Right lobe of liver (tissue), 4 donors: ENCODE data around the gene ZIC1.

Experiments used
- CTCF ChIP-seq, 4 donors: fragments of 200-600 bp in 3 of 4; fragments of 450-650 bp in 1 of 4; IDR thresholded peaks; one replicate each; pipeline versions ENCODE4 v1.5.1 to v1.8.0; 2016 to 2022; ENCODE audit warnings: antibody characterized with exemption in 4 of 4, mild to moderate bottlenecking in 2 of 4
- POLR2A ChIP-seq: fragments of 450-650 bp; IDR thresholded peaks from one replicate; pipeline ENCODE4 v1.6.1; 2017; ENCODE audit warnings: antibody characterized with exemption, mild to moderate bottlenecking
- donor health status: DM: no; HTN: no; CAD: no.
- donor health status: DM: no; HTN: no; CAD: no.
- donor health status: DM: no; HTN: yes; CAD: no.

GRCh38 chr3:147414390-147415138 lies 5.4 kb downstream of the ZIC1 start:
- TF ChIP-seq CTCF (IDR thresholded peaks at IDR 0.05), result no peak
- no peak for TF ChIP-seq POLR2A
